GM12892 (cell line): Measurements from ENCODE around the gene ST3GAL3.

Experiments used
- POLR2A ChIP-seq: IDR thresholded peaks from 2 replicates; pipeline ENCODE4 v1.6.1; 2011; ENCODE audit warnings: low read depth, low read length, control low read depth
- POLR2AphosphoS5 ChIP-seq: IDR thresholded peaks from 2 replicates; pipeline ENCODE4 v1.6.1; 2011; ENCODE audit warnings: low read depth, low read length, control low read depth
- TAF1 ChIP-seq: IDR thresholded peaks from 2 replicates; pipeline ENCODE4 v1.6.1; 2011; ENCODE audit warnings: low read depth, mild to moderate bottlenecking, control low read depth, low read length, borderline replicate concordance

DNA sequence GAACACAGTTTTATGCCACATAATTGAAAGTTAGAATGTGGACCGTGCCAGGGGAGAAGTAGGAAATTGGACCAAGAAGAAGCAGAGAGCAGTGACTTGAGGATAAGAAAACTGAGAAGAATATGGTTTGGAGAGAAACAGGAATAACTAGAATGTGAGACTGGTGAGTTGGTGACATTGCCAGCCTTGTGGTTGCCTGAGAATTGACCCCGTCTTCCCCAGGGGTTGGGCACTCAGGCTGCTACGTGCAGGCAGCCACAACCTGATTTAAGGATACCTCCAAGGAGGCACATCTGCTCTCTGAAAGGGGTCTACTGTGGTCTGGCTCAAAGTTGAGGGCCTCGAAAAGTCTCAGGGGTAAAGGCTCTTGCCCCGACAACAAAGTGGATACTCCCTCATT lies 114.1 kb downstream of the ST3GAL3 start:
- TF ChIP-seq POLR2A: no peak
- TF ChIP-seq TAF1: no peak
- TF ChIP-seq POLR2AphosphoS5: no peak
